Left cardiac atrium (tissue), 4 donors: ENCODE measurements around the gene CYRIA. TPM values are rescaled to one million over a fixed set of nuclear protein-coding genes. Genes with fewer than 3 reads are reported as not detected.

Source experiments
- ATAC-seq, 2 donors: fragments of 200-7000 bp; cut with Tn5 transposase; one replicate each; pipeline ENCODE4 v1.9.1; 2020; ENCODE audit warnings: mild to moderate bottlenecking in 2 of 2, moderate library complexity in 2 of 2
- DNase-seq: peaks from one replicate; pipeline ENCODE4 v3.0.0-alpha.2; 2020
- intact Hi-C, 2 donors: fragments of 100-400 bp; cut with DNase I; formaldehyde crosslinking; loops; one replicate each; pipeline versions ENCODE4 v1.14.1 to v1.15.1; 2022 to 2023
- total RNA-seq, 2 donors: library from RNA; stranded (reverse); fragmentation: NEBNext Ultra II Directional; extraction: Animal tissue kit (Norgen Biotek cat#: 25700); gene quantifications; one replicate each; pipeline ENCODE4 v1.2.1, GENCODE V29; 2021
- donor health status: DM: no; HTN: yes; CAD: no.
- donor health status: DM: no; HTN: yes; CAD: no; lungs with severe emphysema.
- donor health status: DM: yes; HTN: yes; CAD: no.
- donor health status: Dilated cardiomyopathy.

CYRIA gene
- total RNA-seq, 2 donors from 2014 or later: 4.9 to 7.2 TPM

DNA sequence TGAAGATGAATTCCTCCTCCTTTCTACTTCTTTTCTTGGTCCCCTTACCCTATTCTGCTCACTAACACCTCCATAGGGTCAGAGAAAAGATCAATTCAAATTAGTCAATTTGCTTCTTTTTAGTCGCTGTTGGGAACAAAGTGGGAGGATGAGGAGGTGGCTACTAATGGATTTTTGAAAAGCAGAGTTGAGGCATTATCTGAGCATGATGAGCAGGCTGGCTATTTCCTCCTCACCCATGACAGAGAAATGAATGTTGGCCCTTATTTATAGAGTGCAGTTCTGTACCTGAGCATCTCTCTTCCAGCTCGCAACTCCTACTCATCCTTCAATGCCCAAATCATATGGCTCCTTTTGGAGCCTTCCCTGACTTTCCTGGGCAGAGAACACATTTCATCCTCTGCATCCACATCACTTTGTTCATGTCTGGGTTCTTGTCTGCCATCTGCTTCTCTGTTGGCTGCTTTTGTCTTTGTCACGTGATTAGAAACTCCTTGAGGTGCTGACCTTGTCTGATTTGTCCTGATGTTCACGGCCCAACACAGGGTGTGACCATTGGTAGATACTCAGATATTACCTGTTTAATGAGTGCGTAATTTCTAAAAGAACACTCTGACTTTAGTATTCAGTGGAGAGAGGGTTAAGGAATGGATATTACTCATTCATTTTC, 45.9 kb downstream of the CYRIA start:
- ATAC-seq (no peak), DNase-seq (no peak)
- intact Hi-C loops: loop anchor here in 1 of 2 donors (5.0 kb wide), 1 partner anchor 138 kb away; no protein-coding TSS in a partner anchor

DNA sequence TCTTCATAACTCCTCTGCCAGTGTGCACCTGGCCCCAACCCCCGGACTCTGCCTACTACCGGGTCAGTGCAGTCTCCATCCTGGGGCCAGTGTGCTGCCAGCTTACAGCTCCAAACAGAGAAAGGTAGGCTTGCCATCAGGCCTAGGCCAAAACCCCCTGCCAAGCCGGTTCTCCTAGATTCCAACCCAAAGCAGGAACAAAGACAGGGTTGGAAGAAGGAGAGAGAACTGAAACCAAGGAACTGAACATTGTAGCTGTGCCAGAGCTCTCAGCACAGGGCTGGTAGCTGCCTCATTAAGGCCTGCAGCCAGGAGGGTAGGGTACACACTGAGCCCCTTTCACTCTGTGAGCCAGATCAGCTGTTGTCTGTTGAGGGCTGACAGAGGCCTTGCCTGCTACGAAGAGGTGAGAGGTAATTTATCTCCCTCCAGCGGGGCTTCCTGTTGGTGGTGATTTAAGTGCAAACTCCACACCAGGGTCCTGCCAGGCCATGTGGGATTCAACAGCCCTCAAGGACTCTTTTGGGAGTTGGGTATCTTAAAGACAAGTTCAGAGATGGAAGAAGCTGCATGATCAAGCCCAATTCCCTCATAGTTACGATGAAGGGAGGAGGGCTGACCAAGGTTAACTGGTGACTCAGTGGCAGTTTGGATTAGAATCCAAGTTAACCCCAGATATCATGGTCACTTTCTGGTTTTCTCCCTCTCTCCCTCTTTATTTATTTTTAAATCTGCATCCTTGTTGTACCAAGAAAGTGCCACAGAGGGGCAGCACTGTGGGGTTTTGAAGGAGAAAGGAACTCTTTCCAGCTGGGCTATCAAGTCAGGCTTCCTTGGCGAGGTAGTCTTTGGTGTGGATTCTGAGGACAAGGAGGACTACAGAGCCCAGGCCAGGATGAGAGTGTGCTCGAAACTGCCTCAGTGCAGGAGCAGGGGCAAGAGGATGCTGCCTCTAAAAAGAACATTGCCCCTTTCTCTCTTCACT, 48.1 kb downstream of the CYRIA start:
- intact Hi-C loops: loop anchor here in 1 of 2 donors (5.0 kb wide), 1 partner anchor 140 kb away; no protein-coding TSS in a partner anchor
- ATAC-seq (peak; percentile 16 to 27), DNase-seq (no peak)
